Activated CD8-positive, alpha-beta memory T cell treated with anti-CD3 and anti-CD28 coated beads, Interleukin-2, amount 50 U/mL, for 24 hours (primary cell): Measurements from ENCODE around the gene FGF6.

Experiments used
- DNase-seq: peaks from one replicate; pipeline ENCODE4 v3.0.0-alpha.2; 2020; ENCODE audit errors: extremely low read depth

FGF6 gene

DNA sequence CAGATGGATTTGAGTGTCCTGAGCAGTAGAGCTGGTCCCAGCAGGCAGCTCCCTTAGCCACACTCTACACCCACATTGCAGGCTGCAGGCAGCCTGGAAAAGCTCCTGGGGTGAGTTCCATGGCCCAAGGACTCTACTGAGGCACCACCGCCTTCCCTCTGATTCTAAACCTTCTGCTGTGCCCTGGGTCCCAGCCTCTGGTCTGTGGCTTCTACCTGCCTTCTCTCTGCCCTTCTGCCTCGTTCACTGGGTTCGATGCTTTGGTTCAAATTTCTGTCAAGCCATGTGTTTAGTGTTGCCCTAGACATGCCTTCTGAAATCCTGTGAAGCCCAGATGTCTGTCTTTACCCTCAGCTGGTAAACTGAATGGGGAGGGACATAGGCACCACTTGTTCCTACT lies 1.5 kb upstream of the FGF6 start:
- DNase-seq: no peak

DNA sequence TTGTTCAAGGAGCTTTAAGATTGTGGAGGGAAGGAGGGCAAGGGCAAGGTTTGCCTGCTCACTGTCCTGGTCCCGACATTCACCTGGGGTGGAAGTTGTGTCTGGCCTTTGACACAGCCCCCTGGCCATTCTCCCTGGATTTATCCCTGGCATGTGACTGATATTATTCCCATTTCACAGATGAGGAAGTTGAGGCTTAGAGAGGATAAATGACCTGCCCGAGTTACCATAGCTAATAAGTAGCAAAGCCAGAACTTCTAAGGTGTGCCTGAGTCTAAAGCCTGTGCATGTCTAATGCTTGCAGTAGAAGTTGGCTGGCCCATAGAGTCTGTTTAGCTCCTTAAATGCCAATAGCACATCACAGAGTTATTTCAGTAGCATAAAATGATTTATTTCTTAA lies 720 bp upstream of the FGF6 start:
- DNase-seq: no peak

DNA sequence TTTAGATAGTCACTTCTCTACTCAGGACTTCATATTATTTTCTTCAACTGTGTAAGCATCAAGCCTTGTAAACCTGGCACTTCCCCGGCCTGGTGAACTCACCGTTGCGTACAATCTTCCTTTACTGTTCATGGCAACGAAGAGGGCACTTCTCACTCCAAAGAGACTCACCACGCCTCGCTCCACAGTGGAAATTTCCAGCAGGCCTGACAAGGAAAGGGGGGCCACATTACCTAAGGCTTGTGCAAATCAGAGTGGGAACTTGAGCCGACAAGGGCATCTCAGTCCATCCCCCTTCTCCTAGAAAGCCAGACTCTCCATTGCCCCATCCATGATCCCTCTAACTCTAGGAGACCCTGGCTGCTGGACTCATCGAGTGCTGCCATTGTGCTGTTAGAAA lies 1.6 kb downstream of the FGF6 start:
- DNase-seq: no peak

DNA sequence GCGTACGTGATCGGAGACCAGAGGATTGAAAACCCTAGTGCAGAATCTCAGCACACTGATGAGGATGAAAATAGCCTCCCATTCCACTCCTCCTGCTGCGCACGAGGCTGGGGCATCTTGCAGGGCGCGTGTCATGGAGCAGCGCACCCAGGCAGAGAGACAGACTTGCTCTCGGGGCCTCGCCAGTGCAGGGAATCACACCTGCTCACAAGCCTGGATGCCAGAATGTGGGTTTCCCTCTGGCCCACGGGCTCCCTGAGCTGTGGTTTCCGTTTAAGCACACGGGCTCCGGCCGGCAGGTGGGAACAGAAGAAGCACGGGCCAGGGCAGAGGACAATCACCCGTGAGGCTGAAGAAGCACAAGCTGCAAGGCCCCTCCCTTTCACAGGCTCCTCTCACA lies 2.0 kb downstream of the FGF6 start:
- no peak for DNase-seq

DNA sequence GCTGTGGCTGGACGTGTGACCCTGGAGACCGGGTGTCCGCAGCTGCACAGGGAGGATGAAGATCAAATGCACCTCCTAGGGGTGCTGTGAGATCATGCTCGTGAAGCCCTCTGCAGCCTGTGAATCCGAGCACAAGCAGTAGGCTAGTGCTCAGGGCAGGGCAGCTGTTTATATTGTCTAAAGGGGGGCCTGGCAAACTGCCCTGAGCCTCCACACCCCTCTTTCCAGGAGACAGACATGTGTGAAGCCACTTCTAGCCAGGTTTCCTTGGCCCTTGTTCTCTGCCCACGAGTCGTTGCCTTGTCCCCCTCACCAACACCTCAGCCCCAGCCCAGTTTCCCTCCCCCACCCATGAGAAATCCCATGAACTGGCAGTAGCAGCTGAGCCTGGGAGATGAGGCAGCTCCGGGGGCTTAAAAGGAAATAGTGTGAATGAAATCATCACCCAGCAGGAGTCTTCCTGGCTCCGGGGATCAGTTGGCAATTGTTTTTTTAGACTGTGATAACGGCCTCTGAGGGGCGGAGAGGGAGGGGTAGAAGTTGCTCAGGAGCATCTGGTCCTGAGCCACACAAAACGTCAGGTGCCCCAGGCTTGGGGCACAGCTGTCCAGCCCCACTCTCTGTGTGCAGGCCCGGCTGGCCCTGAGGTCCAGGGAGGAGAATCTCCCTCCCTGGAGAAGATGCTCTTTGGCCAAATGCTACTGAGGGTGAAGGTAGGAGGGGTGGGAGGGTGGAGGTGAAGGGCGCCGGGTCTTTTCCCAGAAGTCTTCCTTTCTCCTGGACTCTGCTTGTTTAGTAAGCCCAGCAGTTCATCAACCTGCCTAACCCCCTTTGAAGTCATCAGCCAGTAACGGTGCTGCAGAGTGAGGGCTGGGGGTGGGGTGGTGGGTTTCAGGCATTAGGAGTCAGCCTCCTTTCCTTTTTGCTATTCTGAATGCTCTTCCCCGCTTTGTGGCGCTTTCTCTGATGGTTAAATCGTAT lies 4.0 kb downstream of the FGF6 start:
- DNase-seq: no peak

DNA sequence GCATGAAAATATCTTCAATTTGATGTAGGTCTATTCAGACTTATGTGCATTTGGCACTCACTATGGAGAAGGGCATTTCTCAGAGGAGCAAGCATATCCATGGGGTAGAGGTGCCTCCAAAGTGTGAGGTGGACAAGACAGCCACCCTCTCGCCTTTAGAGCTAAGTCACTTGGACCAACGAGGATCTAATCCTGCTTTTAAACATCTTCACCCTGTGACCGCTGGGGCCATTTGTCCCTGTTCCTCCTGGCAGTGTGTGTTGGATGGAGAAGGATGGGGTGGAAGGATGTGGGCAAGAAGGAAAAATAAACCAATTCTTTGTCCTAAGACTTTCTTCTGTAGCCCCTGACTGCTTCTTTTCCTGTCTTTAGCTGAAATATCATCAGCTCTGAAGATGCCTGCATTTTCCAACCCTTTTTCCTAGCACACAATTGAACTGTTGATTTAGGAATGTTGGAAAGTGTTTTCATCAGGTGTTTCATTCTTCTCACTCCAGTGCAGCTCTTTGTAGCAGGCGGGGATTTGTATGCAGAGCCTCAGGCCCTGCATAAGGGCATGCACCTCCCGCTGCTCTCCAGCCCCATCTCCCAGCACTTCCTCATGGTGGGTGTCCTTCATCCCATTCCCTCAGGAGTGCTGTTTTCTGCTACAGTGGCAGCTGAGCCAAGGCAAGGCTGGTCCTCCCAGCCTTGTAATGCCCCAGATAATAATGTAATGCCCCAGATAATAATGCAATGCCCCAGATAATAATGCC lies 5.3 kb downstream of the FGF6 start:
- DNase-seq: no peak

DNA sequence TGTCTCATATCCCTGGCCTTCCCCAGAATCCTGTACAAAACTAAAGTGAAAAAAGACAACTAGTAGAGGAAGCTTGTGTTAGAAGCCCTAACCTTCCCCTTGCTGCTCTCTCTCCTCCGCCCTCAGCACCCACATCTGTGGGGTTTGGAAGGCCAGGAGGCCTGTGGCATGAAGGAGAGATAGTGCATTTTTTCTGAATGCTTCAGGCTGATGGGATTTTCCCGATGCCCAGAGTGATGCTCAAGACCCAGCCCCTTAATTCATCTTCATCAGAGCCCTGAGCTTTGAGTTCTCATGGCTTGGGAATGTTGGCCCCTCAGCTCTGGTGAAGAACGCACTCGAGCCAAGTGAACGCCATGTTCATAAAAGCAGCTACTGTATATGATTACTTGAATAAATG lies 5.9 kb downstream of the FGF6 start:
- no peak for DNase-seq

DNA sequence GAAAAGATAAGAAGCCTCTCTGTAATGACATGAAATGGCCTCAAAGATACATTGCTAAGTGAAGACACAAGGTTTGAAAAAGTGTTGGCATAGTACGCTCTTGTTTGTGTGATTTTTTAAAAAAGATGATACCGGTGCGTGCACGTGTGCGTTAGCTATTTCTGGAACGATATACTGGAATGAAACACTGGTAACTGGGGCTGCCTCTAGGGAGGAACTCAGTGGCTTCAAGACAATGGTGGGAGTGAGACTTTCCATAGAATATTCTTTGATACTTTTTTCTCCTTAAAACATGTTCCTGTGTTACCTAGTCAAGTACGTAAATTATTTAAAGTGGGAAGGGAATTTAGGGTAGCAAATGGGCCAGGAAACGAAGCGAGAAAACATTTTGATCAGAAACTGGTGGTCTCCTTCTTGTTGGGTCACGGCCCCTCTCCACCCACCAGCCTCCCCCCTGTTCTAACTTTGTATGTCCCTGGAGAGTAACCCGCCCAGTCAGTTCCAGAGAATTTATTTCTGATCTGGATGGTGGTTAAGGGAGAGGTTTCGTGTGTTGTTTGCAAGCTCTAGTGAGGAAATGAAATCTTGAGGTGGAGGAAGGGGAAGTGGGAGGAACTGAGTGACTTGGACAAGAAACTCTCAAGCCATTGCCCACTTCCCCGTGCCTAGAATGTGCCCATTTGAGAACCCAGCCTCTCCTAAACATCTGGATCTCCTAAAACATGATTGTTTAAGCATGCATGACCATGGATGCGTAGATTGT lies 6.6 kb downstream of the FGF6 start:
- no peak for DNase-seq

DNA sequence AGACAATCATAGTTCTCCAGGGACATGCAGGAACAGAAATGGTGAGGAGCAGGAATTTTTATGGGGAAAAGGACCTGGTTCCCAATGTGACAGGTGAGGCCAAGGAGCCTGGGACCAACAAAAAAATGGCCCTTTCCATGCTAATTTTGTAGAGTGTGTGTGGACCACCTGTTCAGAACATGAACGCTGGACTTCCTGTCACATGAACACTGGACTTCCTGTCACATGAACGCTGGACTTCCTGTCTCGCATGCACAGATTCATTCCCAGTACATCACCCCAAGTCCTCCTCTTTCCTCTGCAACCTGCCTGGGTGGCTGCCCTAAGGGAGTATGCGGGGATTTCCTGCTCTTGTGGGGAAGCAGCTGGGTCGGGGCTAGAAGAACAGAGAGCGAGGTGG lies 10.1 kb downstream of the FGF6 start:
- no peak for DNase-seq

DNA sequence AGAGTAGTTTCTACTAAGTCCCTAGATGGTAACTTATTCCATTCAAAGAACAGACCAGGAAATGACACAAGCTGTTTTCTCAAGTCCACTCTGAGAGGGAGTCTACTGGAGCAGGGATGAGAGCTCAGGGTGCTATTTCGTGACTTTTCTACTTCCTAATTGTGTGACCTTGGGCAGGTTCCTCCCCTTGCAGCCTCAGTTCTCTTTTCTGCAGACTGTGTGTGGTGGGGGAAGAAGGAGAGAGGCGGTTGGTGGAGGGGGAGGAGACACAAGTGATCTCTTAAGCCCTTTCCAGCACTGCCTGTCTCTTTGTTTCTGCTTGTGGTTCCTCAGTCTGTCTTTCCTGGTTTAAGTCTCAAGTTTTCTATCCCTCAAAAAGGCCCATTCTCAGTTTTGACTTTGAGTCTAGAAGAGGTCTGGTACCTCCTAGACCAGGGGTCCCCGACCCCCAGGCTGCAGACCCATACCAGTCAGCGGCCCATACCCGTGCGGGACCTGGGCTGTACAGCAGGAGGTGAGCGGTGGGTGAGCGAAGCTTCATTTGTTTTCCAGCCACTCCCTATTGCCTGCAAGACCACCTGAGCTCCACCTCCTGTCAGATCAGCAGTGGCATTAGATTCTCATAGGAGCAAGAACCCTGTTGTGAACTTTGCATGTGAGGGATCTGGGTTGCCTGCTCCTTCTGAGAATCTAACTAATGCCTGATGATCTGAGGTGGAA lies 10.7 kb downstream of the FGF6 start:
- DNase-seq: no peak

DNA sequence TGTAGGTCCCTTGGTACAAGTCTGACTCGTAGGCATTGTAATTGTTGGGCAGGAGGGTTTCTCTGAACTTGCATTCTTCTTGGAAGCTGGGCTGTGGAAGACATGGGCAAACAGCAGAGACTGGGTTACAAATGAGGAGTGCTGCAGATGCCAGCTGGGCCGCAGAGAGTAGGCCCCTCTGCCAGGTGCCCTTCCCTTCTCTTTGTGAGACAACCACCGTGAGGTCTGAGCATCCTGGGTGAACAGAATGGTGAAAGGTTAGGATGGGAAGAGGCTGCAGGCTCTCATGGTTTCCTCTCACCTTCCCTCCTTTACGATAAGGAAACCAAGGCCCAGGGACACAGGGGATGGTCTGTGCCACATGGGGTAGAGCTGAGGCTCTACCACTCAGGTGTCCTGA lies 11.3 kb downstream of the FGF6 start:
- DNase-seq: no peak

DNA sequence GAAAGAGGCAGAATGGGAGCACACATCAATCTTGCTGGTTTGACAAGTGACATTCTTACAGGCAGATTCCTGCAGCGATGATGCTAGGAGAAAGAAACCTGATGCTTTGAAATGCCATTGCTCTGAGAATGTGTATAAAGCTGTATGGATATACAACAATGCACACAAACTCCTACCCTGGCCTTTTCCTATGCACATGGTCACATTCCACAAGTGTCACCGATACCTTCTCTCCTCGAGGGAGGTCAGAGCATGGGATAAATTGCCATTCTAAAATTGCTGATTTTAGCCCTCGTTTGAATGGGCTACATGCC lies 11.9 kb downstream of the FGF6 start:
- no peak for DNase-seq

DNA sequence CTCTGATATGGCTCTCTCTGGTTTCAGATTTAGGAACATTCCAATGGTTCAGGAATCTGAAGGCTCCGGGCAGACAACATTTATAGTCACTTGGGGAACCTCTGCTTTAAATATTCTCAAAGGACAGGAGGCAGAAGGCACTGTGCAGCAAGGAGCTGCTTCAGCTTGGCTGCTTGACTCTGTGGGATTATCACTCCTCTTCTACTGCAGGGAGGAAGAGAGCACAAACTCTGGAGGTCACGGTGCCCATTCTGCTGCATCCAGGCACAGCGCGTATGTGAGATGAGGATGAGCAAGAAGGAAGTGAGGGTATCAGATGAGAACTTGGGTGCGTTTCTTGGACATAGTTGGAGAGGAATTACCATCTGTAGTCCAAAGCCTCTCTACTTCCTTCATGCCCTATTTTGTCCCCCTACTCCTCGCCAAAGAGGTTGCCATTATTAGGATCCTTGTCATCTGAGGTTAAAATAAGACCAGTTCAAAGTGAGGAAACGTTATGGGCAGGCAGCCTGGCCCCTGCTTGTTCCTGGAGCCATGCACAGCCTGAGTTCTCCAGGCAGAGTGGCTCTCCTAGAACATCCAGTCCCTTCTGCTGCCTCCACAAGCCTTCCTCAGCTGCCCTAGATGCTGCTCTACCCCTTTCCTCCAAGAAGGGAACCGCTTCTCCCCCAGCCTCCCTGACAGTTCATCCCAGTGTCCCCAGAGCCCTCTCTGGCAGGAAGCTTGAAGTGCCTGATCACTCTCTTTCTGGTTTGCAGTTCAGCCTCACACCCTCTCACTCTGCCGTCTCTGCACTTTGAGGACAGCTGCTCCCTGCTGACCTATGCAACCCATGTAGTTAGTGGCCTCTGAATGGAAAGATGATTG lies 12.5 kb downstream of the FGF6 start:
- no peak for DNase-seq

DNA sequence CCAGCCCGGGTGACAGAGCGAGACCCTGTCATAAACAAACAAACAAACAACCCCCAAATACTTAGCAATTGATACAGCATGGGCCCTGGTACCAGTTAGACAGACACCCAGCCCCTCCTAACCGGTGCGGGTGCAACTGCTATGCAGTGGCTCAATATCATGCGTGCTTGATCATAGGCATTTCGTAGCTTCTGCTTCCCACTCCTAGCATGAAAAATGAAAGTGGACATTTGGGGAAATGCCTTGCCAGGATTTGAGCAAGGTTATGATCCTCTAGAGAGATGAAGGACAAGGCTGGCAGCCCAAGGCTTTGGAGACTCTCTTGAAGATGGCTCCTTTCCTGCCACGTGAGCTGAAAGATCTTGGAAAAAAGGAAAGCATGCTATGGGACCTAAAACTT lies 13.7 kb downstream of the FGF6 start:
- no peak for DNase-seq

DNA sequence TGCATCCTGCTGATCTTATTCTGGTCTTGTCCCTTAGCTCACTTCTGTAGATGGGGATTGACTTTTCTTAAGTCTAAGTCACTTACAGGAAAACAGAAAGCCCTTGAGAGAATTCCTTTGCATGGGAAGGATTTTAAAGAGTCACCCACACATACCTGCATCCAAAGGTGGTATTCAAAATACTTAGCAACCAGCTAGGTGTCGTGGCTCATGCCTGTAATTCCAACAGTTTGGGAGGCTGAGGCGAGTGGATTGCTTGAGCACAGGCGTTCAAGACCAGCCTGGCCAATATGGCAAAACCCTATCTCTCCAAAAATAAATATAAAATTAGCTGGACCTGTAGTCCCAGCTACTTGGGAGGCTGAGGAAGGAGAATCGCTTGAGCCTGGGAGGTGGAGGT lies 14.2 kb downstream of the FGF6 start:
- DNase-seq: no peak

DNA sequence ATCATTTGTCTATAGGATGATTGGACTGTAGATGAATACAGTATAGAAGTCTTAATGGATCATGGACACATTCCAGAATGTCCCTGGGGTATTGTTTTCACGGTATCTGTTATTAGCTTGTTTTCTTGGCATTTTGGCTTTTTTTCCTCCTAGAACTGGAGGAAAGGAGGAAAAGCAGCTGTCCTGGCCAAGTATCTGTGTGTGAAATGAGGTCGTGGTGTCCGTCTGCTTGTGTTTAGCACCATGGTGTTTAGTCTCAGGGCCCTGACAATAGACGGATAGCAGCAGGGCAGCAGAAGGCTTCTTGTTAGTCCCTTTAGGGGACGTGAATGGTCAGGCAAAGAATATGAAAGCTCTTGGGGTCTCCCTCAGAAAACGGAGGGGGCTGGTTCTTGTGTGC lies 21.2 kb downstream of the FGF6 start:
- DNase-seq: no peak

DNA sequence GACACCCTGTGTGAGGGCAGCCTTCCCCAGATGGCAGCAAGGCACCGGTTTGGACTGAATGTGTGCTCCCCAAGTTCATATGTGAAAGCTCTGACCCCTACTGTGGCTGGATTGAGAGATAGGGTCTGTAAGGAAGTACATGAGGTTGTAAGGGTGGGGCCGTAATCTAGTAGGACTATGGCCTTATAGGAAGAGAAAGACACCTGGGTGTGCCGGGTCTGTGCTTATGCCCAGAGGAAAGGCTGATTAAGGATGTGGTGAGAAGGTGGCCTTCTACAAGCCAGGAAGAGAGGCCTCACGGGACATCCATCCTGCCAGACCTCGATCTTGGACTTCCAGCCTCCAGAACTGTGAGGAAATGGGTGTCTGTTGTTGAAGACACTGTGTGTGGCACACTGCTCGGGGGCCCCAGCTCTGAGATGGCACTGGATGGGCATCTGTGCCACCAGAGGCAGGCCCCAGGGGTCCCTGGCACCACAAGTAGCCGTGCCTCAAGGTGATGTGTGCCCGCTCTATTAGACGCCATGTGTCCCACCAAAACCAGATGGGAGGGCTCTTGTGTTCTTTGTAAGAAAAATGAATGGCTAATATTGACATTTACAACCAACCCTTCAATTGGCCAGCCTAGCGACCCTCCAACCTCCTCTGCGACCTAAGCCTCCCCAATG lies 22.0 kb downstream of the FGF6 start:
- DNase-seq: no peak

DNA sequence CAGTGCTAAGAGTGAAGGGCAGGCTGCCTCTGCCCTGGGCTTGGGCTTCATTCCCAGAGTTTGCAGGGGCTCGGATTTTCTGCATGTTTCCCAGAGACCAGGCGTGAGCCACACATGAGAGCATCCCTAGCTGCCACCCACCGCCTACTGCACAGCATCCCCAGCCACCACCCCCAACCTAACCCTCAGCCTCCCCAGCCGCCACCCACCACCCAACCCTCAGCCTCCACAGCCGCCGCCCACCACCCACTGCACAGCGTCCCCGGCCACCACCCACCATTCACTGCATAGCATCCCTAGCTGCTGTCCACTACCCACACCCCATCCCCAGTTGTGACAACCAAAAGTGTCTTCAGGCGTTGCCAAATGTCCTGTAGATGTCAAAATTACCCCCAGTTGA lies 22.6 kb downstream of the FGF6 start:
- no peak for DNase-seq

DNA sequence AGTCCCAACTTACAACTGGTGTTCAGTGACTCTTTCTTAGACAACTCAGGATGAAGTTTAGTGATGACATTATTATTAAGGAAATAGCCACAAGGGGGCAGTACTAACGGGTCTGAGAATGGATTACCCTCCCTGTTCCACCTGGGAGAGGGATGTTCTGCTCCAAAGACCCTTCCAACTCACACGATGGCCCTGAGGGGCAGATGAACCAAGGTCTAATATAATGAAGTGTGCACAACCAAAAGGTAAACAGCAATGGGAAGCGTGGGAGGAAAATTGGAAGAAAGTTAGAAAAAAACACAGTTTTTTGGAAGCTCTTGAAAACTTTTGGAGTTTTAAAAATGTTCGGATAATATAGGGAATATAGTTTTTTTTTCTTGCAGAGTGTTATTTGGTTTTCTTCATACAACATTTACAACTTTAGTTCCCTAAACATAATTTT lies 24.0 kb downstream of the FGF6 start:
- DNase-seq: no peak

DNA sequence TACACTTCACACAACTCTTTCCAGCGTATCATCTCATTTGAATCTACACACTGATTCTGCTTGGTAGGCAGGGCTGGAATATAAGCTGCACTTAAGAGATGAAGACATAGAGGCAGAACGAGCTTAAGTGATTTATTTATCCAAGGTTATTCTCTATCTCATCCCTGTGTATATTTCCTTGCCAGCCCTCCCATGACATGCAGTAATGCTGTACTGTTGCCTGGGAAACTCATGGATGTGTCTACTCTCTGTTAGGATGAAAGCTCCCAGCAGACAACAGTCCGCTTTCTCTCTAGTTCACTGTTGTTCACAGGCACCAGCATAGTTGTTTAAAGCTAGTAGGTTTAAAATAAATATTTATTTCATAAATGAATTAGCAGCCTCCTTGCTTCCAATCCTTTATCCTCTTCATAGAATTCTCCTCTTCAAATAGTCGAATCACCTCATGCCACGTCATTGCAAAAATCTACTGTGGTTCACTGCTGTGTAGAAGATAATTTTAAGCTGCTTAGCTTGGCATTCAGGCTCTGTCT lies 25.4 kb downstream of the FGF6 start:
- DNase-seq: no peak
